Activated T-cell treated with anti-CD3 and anti-CD28 coated beads, Interleukin-2, amount 50 U/mL, for 1 hour (primary cell): ENCODE data around the gene RBMY1J.
"Not testable (repeated sequence)": the region's sequence is repeated elsewhere in the genome, so short reads cannot be mapped to it uniquely, and the experiment has no call there.

Experiments
- DNase-seq: peaks from one replicate; pipeline ENCODE4 v3.0.0-alpha.2; 2020

The RBMY1J gene

GRCh38 chrY:22403110-22403509 lies at the start of gene RBMY1J:
Gene RBMY1J, plus strand, starts transcription at chrY:22403410. Its CDS starts 2,038 bp downstream, at chrY:22405448.
- not testable (repeated sequence) for DNase-seq

- no peak for DNase-seq
These were observed 35.8 kb upstream of the RBMY1J start for GRCh38 chrY:22367416-22367815.

GRCh38 chrY:22370623-22371022 lies 32.6 kb upstream of the RBMY1J start:
- DNase-seq = no peak

GRCh38 chrY:22373494-22373893 lies 29.7 kb upstream of the RBMY1J start:
- DNase-seq = no peak

GRCh38 chrY:22444718-22445396 lies 41.6 kb downstream of the RBMY1J start:
- not testable (repeated sequence) for DNase-seq

GRCh38 chrY:22455522-22455921 lies 52.3 kb downstream of the RBMY1J start:
- not testable (repeated sequence) for DNase-seq

- DNase-seq = not testable (repeated sequence)
These were observed 58.8 kb downstream of the RBMY1J start for GRCh38 chrY:22461962-22462361.
